ENCODE results near the gene MCM5. TPM values are rescaled to one million over a fixed set of nuclear protein-coding genes. Genes with fewer than 3 reads are reported as not detected.

Gene MCM5
- total RNA-seq, 1 experiment from 2014 or later = 194 TPM

DNA sequence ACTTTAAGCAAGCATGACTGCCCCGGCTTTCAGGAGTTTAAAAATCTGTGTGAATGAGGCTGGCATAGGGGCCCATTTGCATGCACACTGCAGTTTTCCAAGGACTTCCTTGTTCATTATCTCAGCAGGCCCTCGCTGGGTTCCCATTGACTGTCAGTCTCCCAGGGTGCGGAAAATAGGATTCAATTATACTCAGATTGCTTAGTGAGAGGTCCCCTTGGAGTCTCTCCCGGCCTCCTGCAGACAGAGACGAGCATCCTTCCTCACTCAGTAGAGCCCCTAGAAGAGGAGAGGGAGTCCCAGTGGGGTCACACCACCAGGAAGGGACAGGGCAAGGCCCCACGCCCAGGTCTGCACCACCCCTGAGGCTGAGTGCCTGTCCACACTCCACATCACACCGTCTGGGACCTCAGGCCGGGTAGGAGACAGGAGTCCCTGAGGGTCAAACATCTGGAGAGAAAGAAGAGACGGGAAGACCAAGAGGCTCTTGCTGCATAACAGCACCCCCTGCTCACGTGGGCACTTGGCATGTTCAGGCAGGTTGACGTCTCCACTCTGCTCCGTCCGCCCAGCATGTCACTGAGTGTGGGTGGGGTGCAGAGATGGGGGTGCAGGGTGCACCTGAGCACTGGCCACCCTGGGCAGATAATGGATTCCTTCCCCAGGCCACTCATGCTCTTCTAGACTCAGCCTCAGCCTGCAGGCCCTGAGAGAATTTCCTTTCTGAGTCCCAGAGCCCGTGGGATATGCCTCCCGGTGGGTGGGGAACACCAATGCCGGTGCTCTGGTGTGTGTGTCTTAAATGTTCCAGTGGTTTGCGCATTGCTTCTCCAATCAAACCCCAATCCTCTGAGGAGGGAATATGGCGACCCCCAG is 58.8 kb downstream of the MCM5 start:
- CTCF ChIA-PET = no interaction called here
- H2AFZ ChIP-seq (ENCODE audit: low read depth, low read length, poor library complexity, severe bottlenecking) = no peak overlapping the region
- H3K9ac ChIP-seq (ENCODE audit: low read length) = no peak overlapping the region
- H3K9me3 ChIP-seq (ENCODE audit: control insufficient read depth in 1 of 2, insufficient read depth in 1 of 2, low read depth in 1 of 2, low read length in 2 of 2) = no peaks in the 10 kb centered on the region
- no peak for ATAC-seq
- no TSS peak for BruUV-seq (replicated peaks)
- H3K4me3 ChIP-seq (replicated peaks in 1 of 2; ENCODE audit: low read depth in 1 of 2, low read length in 2 of 2) = no peak overlapping the region
- no peaks in the 10 kb centered on the region for H4K20me1 ChIP-seq (ENCODE audit: insufficient read depth)
- POLR2A ChIA-PET = no interaction called here
- no peaks in the 10 kb centered on the region for H3K27me3 ChIP-seq (ENCODE audit: insufficient read depth, low read length)
- DNase-seq (ENCODE audit: low read depth, low spot score) = no peak
- H3K27ac ChIP-seq (ENCODE audit: low read depth, low read length) = no peak overlapping the region
- H3K4me2 ChIP-seq (ENCODE audit: low read length) = no peak overlapping the region
- RAD21 ChIA-PET (ENCODE audit: low non-redundant PET in 1 of 2, low total read pairs in 2 of 2, uncharacterized antibody in 2 of 2, unreplicated experiment in 2 of 2) = no interaction called here
- no peaks in the 10 kb centered on the region for H3K79me2 ChIP-seq (ENCODE audit: insufficient read depth, low read length)
- intact Hi-C loops (cut with micrococcal nuclease) = no loop called here
- H3K36me3 ChIP-seq (ENCODE audit: control insufficient read depth in 1 of 2, insufficient read depth in 2 of 2, low read length in 2 of 2) = no peaks in the 10 kb centered on the region
- H3K9me2 ChIP-seq (ENCODE audit: insufficient read depth) = no peaks in the 10 kb centered on the region
- TF ChIP-seq CEBPB (IDR thresholded peaks at IDR 0.05; ENCODE audit: low read depth) (no peak), ELF1 (IDR thresholded peaks at IDR 0.05; ENCODE audit: borderline replicate concordance, low read depth) (no peak), ATF3 (IDR thresholded peaks at IDR 0.05) (no peak), EZH2phosphoT487 (IDR thresholded peaks at IDR 0.05; ENCODE audit: borderline replicate concordance) (no peak), POLR2A (IDR thresholded peaks at IDR 0.05; ENCODE audit: borderline replicate concordance, extremely low read depth, insufficient read depth, insufficient read length) (no peak), JUND (IDR thresholded peaks at IDR 0.05) (no peak), POLR2AphosphoS5 (IDR thresholded peaks at IDR 0.05; ENCODE audit: low read depth, low read length) (no peak), TCF7L2 (IDR thresholded peaks at IDR 0.05; ENCODE audit: borderline replicate concordance, extremely low read depth, insufficient read depth, insufficient read length) (no peak), FOSL1 (IDR thresholded peaks at IDR 0.05; ENCODE audit: low read depth) (no peak), YY1 (IDR thresholded peaks at IDR 0.05; ENCODE audit: extremely low read depth, insufficient replicate concordance, low read depth, low read length) (no peak), RAD21 (IDR thresholded peaks at IDR 0.05; ENCODE audit: low read depth) (no peak), EZH2 (IDR thresholded peaks at IDR 0.05) (no peak), ZNF274 (IDR thresholded peaks at IDR 0.05; ENCODE audit: low read depth, low read length) (no peak)
- TF ChIP-seq, protein P1, sequence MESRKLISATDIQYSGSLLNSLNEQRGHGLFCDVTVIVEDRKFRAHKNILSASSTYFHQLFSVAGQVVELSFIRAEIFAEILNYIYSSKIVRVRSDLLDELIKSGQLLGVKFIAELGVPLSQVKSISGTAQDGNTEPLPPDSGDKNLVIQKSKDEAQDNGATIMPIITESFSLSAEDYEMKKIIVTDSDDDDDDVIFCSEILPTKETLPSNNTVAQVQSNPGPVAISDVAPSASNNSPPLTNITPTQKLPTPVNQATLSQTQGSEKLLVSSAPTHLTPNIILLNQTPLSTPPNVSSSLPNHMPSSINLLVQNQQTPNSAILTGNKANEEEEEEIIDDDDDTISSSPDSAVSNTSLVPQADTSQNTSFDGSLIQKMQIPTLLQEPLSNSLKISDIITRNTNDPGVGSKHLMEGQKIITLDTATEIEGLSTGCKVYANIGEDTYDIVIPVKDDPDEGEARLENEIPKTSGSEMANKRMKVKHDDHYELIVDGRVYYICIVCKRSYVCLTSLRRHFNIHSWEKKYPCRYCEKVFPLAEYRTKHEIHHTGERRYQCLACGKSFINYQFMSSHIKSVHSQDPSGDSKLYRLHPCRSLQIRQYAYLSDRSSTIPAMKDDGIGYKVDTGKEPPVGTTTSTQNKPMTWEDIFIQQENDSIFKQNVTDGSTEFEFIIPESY (IDR thresholded peaks at IDR 0.05; ENCODE audit: extremely low read depth, insufficient replicate concordance, low read length) = no peak
- H3K4me1 ChIP-seq (ENCODE audit: control insufficient read depth in 1 of 2, insufficient read depth in 2 of 2, low read length in 2 of 2) = peaks cover 0 to 4% of the 10 kb centered on the region in 2 experiments; a peak in 2 of 4 replicates

All from HCT116 (cell line).